ENCODE measurements around the gene PRPSAP1.
"Not testable (repeated sequence)": the region's sequence is repeated elsewhere in the genome, so short reads cannot be mapped to it uniquely, and the experiment has no call there.

The PRPSAP1 gene

GRCh38 chr17:76277300-76278267 is 76.1 kb downstream of the PRPSAP1 start:
- DNase-seq (ENCODE audit: low read depth), result no peak

- DNase-seq (ENCODE audit: low read depth), result no peak
Observed at GRCh38 chr17:76276461-76277299, 77.0 kb downstream of the PRPSAP1 start.

- DNase-seq (ENCODE audit: low read depth), result no peak
Observed at GRCh38 chr17:76276069-76276431, 77.7 kb downstream of the PRPSAP1 start.

DNA sequence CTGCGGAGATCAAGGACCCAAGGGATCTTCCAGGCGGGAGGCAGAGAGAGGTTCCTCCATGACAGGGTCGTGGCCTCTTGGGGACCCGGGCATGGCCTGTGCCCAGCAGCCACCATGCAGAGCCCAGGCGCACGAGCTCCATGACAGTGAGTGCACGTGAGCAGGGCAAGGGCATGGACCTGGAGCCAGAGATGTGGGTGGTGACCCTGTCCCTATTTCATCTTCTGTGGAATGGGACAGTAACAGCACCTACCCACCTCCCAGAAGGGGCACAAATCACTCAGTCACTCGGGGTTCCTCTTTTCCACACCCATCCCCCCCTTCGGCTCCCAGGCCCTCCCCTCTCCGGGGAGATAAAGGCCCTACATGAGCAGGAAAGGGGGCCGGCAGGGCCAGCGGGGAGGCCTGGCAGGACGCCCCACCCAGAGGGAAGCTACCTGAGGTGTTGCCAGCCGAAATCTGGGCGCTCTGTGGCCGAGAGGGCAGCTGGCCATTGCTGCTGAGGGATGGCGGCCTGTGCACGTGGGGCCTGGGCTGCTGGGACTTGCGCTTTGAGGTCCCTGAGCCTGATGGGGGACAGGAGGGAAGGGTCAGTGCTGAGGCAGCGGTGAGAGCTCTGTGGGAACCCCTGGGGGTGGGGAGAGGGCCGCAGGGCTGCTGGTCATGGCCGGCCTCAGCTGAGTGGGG is 78.2 kb downstream of the PRPSAP1 start:
- no peak for DNase-seq (ENCODE audit: low read depth)

DNA sequence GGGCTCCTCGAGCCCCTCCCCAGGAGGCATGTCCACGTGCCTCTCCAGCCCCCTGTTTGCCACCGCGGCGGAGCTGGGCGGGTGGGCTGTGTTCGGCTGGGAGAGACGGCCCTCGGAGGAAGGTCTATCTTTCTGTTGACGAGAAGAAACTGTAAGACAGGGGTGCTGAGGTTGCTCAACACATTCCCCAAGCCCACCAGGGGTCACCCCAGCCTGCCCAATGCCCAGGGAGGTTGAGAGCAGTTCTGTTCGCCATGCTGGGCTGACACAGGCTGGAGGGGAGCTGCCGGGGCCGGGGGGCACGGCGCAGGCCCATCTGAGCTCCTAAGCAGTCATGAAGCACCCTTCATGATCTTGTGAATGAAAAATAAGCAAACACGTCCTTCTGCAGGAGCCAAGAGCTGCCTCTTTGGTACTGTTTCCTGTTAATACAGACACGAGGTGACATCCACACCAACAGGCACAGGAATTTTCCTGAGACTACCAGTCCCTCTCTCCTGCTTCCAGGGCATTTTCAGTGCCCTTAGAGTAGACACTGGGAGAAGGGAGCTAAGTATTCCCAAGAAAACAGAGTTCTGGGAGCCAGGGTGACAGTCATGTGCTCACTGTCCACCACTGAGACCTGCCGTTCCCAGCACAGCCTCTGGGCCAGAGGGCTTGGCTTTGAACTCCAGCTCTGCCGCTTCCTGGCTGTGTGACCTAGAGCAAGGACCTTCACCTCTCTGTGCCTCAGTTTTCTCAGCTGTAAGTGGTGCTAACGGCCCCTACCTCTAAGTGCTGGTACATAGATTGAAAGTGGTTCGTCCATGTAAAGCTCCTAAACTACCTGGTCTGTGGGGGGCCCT is 79.4 kb downstream of the PRPSAP1 start:
- no peak for DNase-seq (ENCODE audit: low read depth)

DNA sequence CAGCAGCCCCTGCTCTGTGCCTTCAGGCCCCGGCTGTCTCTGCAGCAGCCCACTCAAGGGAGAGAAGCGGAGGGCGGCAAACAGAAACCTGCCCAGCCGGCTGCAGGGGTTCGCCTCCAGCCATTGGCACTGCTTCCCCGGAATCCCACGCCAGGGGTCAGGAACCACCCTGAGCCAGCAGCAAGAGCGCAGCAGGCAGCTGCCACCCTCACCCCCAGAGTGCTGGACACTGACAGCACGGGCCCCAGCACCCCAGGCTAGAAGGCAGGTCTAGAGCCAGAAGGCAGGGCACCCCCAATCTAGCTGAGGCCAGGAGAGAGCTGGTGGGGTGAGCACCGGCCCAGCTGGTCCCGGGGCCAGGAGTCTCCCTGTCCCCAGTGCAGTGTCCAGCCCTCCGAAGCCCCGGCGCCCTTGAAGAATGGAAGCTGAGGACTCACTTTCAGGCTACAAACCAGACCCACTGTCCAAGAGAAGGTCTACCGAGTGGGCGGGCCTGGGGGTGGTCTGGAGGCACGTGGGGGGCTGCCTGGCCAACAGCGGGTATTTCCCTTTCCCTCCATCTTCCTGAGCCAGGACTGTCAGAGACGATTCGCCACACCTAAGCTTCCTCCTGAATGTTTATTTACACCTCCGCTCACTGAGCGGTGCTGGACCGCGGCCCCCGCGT is 80.1 kb downstream of the PRPSAP1 start:
- DNase-seq (ENCODE audit: low read depth), result no peak

DNA sequence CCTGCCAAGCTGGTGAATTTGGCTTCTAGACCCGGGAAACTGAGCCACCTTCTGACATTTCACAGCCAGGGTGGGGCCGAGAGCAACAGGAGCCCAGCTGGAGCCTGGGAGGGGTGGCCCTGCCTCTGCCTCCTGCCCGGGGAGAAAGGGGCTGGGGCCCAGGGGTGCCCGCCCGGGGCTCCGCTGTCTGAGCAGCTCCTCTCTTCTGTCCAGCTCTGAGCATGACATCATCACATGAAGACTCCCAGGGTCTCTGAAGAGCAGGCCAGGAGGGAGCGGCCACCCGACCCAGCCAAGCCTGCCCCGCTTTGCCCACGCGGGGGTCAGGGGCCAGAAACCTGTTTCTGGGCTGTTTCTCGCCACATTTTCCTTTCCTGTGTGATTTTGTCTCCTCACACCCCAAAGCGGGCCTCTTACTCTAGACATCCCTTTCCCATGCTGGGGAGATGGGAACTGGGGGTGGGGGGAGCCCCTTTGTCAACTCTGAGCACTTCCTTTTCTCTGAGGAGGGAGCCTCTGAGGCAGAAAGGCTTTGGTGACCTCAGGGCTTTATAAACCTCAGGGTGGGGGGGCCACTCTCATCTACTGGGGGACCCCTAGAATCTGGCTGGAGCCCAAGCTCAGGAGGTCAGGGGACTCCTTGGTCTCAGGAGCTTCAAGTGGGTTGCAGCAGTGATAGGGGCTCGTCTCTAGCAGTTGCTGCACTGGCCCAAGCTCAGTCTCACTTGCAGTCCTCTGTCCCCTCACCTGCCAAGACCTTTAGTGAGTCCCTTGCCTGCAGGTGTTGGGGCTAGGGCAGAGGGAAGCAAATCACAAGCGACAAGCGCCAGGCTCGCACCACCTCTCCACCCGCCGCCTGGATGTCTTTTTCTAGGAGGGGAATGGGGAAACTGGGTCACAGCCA is 80.9 kb downstream of the PRPSAP1 start:
- no peak for DNase-seq (ENCODE audit: low read depth)

DNA sequence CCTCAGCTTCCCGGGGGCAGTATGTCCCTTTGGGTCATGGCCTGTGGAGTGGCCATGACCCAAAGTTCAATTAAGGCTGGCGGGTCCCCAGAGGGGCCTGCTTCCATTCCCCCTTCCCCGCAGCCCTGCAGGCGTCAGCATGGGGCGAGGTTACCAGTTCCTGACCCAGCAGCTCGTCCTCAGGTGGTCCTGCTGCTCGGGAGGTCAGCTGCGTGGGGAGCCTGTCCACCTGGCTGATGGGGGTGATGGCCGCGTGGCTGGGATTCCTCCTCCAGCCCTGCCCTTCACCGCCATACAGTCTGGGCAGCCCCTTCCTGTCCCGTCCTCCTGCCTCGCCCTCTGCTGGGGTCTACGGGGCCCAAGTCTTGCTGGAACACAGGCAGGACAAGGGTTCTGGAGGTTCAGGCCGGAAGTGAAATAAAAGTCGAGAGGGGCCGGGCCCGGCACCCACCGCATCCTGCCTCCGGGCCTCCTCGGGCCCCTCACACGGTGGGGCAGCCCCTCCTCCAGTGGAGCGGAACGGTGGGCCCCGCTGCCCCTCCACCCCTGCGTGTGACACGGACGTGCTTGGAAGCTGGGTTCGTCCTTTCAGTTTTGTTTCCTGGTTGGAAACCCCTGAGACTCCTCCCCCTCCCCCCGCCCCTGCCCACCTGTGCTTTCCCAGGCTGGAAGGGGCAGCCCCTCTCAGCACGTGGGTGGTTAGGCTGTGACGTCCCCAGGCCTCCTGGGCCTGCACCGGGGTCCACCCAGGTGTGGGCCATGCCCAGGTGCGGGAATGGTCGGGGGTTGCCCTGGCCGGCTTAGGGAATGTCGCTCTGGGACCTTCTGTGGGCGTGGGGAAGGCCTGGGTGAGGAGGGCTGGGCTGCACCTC is 81.8 kb downstream of the PRPSAP1 start:
- no peak for DNase-seq (ENCODE audit: low read depth)

GRCh38 chr17:76270770-76271668 is 82.7 kb downstream of the PRPSAP1 start:
- no peak for DNase-seq (ENCODE audit: low read depth)

DNA sequence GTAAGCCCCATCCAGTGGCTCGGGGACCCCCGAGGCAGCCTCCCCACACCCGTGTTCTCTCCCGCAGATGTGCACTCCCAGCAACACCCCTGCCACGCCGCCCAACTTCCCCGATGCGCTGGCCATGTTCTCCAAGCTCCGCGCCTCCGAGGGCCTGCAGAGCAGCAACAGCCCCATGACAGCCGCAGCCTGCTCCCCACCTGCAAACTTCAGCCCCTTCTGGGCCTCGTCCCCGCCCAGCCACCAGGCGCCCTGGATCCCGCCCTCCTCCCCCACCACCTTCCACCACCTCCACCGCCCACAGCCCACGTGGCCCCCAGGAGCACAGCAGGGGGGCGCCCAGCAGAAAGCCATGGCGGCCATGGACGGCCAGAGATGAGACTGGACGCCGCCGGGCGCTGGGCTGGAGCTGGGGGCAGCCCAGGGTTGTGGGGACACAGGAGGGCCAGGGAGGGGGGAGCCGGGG is 83.6 kb downstream of the PRPSAP1 start:
- DNase-seq (ENCODE audit: low read depth), result no peak

GRCh38 chr17:76268991-76269981 is 84.4 kb downstream of the PRPSAP1 start:
- no peak for DNase-seq (ENCODE audit: low read depth)

GRCh38 chr17:76268015-76268749 is 85.5 kb downstream of the PRPSAP1 start:
- no peak for DNase-seq (ENCODE audit: low read depth)

- DNase-seq (ENCODE audit: low read depth), result not testable (repeated sequence)
Observed at GRCh38 chr17:76267581-76268001, 86.1 kb downstream of the PRPSAP1 start.

DNA sequence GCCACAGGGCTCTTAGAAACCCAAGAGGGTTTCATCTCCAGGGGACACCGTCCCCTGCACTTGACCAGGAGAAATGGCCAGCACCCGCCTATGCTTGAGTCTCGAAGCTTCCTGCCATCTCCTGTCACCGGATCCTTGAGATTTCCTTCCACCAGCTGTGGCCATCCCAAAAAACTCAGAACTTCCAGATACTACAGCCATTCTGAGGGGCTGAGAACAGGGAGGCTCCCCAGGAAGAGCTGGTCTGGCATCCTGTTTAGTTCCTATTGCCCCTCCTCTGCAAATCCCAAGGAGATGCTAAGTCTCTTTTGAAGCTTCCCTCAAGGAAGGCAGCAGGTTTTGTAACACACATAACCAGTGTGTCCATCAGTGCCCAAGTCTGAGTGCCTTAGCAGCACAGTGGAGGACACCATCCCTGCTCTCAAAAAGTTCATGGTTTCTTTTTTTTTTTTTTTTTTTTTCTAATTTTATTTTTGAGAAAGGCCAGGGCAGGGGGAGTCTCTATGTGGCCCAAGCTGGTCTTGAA is 86.6 kb downstream of the PRPSAP1 start:
- DNase-seq (ENCODE audit: low read depth), result no peak

DNA sequence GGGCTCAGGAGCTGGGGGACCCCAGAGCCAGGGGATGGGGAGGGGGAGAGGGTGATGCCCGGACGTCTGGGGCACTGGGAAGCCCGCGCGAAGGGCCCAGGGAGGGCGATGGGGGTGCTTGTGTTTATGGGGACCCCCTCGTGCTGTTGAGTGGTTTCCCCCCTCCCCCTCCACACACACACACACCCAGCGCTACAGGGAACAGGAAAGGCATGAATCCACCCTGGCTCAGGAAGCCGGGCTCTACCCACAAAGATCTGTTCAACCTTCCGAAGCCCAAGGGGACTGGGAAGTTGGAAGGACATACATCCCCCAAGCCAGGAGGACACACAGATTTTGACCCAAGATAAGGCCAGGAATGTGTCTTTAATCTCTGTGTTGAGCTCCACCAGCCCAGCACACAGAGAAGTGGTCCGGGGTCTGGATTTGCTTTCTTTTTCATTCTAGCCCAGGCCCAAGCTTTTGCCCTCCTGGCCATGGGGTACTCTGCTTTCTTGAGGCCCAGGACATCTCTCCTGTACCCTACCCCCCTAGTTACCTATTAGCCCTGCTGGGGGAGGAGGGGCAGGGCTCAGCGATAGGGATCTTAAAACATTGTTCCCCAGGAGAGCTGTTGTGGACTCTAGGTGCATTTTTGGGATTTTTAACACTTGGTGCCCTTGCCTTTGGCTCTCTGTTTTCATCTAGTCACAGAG is 87.3 kb downstream of the PRPSAP1 start:
- DNase-seq (ENCODE audit: low read depth), result no peak
